Measurements from ENCODE around the gene LARGE1.

- TF ChIP-seq HCFC1 (IDR thresholded peaks at IDR 0.05; ENCODE audit: low read depth, low read length) = no peak
- no peak for TF ChIP-seq POLR2A (conservative IDR thresholded peaks at IDR 0.05)
- TF ChIP-seq, protein P1, sequence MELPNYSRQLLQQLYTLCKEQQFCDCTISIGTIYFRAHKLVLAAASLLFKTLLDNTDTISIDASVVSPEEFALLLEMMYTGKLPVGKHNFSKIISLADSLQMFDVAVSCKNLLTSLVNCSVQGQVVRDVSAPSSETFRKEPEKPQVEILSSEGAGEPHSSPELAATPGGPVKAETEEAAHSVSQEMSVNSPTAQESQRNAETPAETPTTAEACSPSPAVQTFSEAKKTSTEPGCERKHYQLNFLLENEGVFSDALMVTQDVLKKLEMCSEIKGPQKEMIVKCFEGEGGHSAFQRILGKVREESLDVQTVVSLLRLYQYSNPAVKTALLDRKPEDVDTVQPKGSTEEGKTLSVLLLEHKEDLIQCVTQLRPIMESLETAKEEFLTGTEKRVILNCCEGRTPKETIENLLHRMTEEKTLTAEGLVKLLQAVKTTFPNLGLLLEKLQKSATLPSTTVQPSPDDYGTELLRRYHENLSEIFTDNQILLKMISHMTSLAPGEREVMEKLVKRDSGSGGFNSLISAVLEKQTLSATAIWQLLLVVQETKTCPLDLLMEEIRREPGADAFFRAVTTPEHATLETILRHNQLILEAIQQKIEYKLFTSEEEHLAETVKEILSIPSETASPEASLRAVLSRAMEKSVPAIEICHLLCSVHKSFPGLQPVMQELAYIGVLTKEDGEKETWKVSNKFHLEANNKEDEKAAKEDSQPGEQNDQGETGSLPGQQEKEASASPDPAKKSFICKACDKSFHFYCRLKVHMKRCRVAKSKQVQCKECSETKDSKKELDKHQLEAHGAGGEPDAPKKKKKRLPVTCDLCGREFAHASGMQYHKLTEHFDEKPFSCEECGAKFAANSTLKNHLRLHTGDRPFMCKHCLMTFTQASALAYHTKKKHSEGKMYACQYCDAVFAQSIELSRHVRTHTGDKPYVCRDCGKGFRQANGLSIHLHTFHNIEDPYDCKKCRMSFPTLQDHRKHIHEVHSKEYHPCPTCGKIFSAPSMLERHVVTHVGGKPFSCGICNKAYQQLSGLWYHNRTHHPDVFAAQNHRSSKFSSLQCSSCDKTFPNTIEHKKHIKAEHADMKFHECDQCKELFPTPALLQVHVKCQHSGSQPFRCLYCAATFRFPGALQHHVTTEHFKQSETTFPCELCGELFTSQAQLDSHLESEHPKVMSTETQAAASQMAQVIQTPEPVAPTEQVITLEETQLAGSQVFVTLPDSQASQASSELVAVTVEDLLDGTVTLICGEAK (IDR thresholded peaks at IDR 0.05) = no peak
- TF ChIP-seq, protein P1 (CRISPR knock-in tag; IDR thresholded peaks at IDR 0.05) = no peak
- TF ChIP-seq, protein P2, sequence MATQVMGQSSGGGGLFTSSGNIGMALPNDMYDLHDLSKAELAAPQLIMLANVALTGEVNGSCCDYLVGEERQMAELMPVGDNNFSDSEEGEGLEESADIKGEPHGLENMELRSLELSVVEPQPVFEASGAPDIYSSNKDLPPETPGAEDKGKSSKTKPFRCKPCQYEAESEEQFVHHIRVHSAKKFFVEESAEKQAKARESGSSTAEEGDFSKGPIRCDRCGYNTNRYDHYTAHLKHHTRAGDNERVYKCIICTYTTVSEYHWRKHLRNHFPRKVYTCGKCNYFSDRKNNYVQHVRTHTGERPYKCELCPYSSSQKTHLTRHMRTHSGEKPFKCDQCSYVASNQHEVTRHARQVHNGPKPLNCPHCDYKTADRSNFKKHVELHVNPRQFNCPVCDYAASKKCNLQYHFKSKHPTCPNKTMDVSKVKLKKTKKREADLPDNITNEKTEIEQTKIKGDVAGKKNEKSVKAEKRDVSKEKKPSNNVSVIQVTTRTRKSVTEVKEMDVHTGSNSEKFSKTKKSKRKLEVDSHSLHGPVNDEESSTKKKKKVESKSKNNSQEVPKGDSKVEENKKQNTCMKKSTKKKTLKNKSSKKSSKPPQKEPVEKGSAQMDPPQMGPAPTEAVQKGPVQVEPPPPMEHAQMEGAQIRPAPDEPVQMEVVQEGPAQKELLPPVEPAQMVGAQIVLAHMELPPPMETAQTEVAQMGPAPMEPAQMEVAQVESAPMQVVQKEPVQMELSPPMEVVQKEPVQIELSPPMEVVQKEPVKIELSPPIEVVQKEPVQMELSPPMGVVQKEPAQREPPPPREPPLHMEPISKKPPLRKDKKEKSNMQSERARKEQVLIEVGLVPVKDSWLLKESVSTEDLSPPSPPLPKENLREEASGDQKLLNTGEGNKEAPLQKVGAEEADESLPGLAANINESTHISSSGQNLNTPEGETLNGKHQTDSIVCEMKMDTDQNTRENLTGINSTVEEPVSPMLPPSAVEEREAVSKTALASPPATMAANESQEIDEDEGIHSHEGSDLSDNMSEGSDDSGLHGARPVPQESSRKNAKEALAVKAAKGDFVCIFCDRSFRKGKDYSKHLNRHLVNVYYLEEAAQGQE (IDR thresholded peaks at IDR 0.05; ENCODE audit: borderline replicate concordance) = no peak
- TF ChIP-seq, protein P2 (CRISPR knock-in tag; IDR thresholded peaks at IDR 0.05; ENCODE audit: low read depth) = no peak
- TF ChIP-seq FOXM1 (IDR thresholded peaks at IDR 0.05; ENCODE audit: low read depth) = no peak
- no peak for TF ChIP-seq FOXM1 (CRISPR knock-in tag; IDR thresholded peaks at IDR 0.05; ENCODE audit: low read depth)
Measured at GRCh38 chr22:33756508-33756949, 163.7 kb downstream of the LARGE1 start.

All from K562 (cell line).